Spleen (tissue), 11 donors: Measurements from ENCODE around the gene VPS18. TPM values are rescaled to one million over a fixed set of nuclear protein-coding genes. Genes with fewer than 3 reads are reported as not detected.

Experiments used
- DNase-seq: peaks from one replicate; pipeline ENCODE4 v3.0.0-alpha.2; 2020
- H3K27ac ChIP-seq, 8 donors: fragments of 200-600 bp; sonication (generic) in 7 of 8; 1 replicate in 4 of 8; 2 replicates in 4 of 8; pipeline versions ENCODE4 v1.5.0 to v1.8.0; 2016 to 2021; ENCODE audit warnings: inconsistent platforms in 4 of 8, mild to moderate bottlenecking in 4 of 8, moderate library complexity in 1 of 8
- H3K27me3 ChIP-seq, 7 donors: fragments of 200-600 bp; sonication (generic) in 6 of 7; replicated peaks in 1 of 7; 1 replicate in 4 of 7; 2 replicates in 3 of 7; pipeline versions ENCODE4 v1.5.0 to v1.8.0; 2016 to 2021; ENCODE audit warnings: inconsistent platforms in 3 of 7, mild to moderate bottlenecking in 1 of 7
- H3K36me3 ChIP-seq, 6 donors: fragments of 200-600 bp; sonication (generic) in 5 of 6; 1 replicate in 4 of 6; 2 replicates in 2 of 6; pipeline versions ENCODE4 v1.5.0 to v1.8.0; 2016 to 2021; ENCODE audit warnings: inconsistent platforms in 2 of 6
- H3K4me1 ChIP-seq, 6 donors: fragments of 200-600 bp; sonication (generic) in 5 of 6; 1 replicate in 3 of 6; 2 replicates in 3 of 6; pipeline versions ENCODE4 v1.5.0 to v1.8.0; 2016 to 2021; ENCODE audit warnings: inconsistent platforms in 3 of 6
- H3K4me3 ChIP-seq, 8 donors: fragments of 200-600 bp; sonication (generic) in 7 of 8; 1 replicate in 4 of 8; 2 replicates in 4 of 8; pipeline versions ENCODE4 v1.5.0 to v1.8.0; 2016 to 2021; ENCODE audit warnings: inconsistent platforms in 4 of 8, mild to moderate bottlenecking in 4 of 8, moderate library complexity in 2 of 8
- H3K9me3 ChIP-seq, 8 donors: fragments of 200-600 bp; sonication (generic) in 7 of 8; 1 replicate in 4 of 8; 2 replicates in 4 of 8; pipeline versions ENCODE4 v1.5.0 to v1.8.0; 2016 to 2021; ENCODE audit warnings: inconsistent platforms in 4 of 8
- POLR2A ChIP-seq, 3 donors: fragments of 450-650 bp; IDR thresholded peaks; one replicate each; pipeline ENCODE4 v1.5.1; 2017; ENCODE audit warnings: antibody characterized with exemption in 3 of 3, mild to moderate bottlenecking in 1 of 3
- POLR2AphosphoS5 ChIP-seq, 3 donors: sonication (generic); formaldehyde crosslinking; IDR thresholded peaks; one replicate each; pipeline ENCODE4 v1.5.1; 2017; ENCODE audit warnings: antibody characterized with exemption in 3 of 3
- WGBS, 5 donors: extraction: QIAGEN DNeasy Blood & Tissue Kit in 3 of 5; methylation state at CpG; one replicate each; pipeline versions ENCODE4 v1.1.5 to v1.1.7; 2013 to 2018; 5-methylcytosine and 5-hydroxymethylcytosine counted together
- intact Hi-C: fragments of 100-400 bp; cut with DNase I; formaldehyde crosslinking; loops from one replicate; pipeline ENCODE4 v1.15.0; 2023; ENCODE audit warnings: low total_unique reads
- polyA plus RNA-seq, 3 donors: library from polyadenylated mRNA; stranded (reverse); fragments of 200-250 nt; gene quantifications; one replicate each; pipeline ENCODE4 v1.2.1, GENCODE V29; 2013
- total RNA-seq, 7 donors: library from RNA; depleted of rRNA in 3 of 7; stranded (reverse); fragments of >200 nt in 3 of 7; fragmentation: NEBNext Ultra II Directional in 4 of 7; extraction: Animal tissue kit (Norgen Biotek cat#: 25700) in 4 of 7; gene quantifications; one replicate each; pipeline versions ENCODE4 v1.1.0 to v1.2.1, GENCODE V29; 2016 to 2021
- TF ChIP-seq, protein P1 (sequence below), 11 experiments: fragments of 200-600 bp in 7 of 11; fragments of 450-650 bp in 4 of 11; sonication (generic) in 4 of 11; IDR thresholded peaks in 8 of 11; conservative IDR thresholded peaks in 3 of 11; 1 replicate in 7 of 11; 2 replicates in 4 of 11; pipeline versions ENCODE4 v1.4.0 to v1.8.0; 2016 to 2021; ENCODE audit warnings: antibody characterized with exemption in 11 of 11, inconsistent platforms in 4 of 11, mild to moderate bottlenecking in 1 of 11
- donor health status: healthy with polysubstance abuse.
- donor health status: DM: no; HTN: no; CAD: no; lungs with moderate emphysema.
- donor health status: DM: no; HTN: no; CAD: no.
- donor health status: Bipolar disorder and iron deficiency.
- donor health status: healthy.
- donor health status: DM: no; HTN: no; CAD: no.
- donor health status: DM: yes; HTN: yes; CAD: no.

VPS18 gene
- total and polyA plus RNA-seq, 10 donors: 7.2 to 29.1 (median 22.3) TPM

DNA sequence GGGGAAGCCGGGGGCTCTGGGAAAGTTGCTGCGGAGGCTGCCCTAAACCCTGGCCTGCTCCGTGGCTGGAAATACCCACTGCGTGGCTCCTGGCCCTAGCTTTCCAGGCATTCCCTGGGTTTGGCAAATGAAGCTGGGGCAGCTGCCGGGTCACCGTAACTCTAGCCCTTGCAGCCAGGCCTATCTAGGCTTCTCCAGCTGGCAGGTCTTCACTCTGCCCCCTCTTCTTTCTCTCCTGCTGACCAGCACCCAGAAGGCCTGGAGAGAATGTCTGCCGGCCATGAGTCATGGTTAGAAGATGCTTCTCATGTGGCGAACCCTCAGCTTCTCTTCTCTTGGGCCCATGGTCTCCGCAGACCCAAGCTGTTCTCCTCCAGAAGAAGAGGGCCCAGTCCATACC, 29.3 kb downstream of the VPS18 start:
- WGBS, 5 donors: 88 to 94% (median 93%) methylated on average over 9 of the region's 9 CpGs
- H3K9me3 ChIP-seq: no peaks in the 10 kb centered on the region
- H3K27me3 ChIP-seq: peaks cover 0 to 40% (median 35%) of the 10 kb centered on the region in 7 donors
- TF ChIP-seq POLR2AphosphoS5 (IDR thresholded peaks at IDR 0.05) (no peak), POLR2A (IDR thresholded peaks at IDR 0.05) (no peak)
- TF ChIP-seq, protein P1, sequence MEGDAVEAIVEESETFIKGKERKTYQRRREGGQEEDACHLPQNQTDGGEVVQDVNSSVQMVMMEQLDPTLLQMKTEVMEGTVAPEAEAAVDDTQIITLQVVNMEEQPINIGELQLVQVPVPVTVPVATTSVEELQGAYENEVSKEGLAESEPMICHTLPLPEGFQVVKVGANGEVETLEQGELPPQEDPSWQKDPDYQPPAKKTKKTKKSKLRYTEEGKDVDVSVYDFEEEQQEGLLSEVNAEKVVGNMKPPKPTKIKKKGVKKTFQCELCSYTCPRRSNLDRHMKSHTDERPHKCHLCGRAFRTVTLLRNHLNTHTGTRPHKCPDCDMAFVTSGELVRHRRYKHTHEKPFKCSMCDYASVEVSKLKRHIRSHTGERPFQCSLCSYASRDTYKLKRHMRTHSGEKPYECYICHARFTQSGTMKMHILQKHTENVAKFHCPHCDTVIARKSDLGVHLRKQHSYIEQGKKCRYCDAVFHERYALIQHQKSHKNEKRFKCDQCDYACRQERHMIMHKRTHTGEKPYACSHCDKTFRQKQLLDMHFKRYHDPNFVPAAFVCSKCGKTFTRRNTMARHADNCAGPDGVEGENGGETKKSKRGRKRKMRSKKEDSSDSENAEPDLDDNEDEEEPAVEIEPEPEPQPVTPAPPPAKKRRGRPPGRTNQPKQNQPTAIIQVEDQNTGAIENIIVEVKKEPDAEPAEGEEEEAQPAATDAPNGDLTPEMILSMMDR (IDR thresholded peaks at IDR 0.05 in 8 of 11, conservative IDR thresholded peaks at IDR 0.05 in 3 of 11): no peak
- DNase-seq: no peak
- no peak overlapping the region for H3K4me3 ChIP-seq
- intact Hi-C loops: no loop called here
- H3K36me3 ChIP-seq: no peaks in the 10 kb centered on the region
- H3K27ac ChIP-seq: no peak overlapping the region
- H3K4me1 ChIP-seq: peaks cover 23 to 40% (median 37%) of the 10 kb centered on the region in 6 donors

DNA sequence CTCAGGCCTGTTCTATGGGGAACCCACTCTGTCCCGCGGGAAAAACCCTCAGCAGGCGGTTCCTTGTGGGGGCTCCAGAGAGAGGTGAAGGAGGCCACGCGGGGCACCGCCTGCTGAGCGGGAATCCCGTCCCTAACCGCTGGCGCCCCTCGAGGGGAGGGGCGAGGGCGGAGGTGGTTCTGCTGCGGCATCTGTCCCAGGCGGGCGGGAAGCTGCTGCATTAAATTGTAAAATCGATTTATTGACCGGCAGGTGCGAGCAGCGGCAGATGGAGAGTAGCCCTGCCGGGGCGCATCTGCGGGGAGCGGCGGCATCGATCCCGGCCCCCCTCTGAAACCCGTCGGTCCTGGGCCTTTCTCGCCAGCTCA, 31.2 kb downstream of the VPS18 start:
- H3K27ac ChIP-seq: no peak overlapping the region
- H3K4me3 ChIP-seq: peak overlapping the region in 2 of 8 donors; percentile 34 to 64
- H3K27me3 ChIP-seq: peaks cover 0 to 59% (median 53%) of the 10 kb centered on the region in 7 donors
- no peaks in the 10 kb centered on the region for H3K9me3 ChIP-seq
- TF ChIP-seq POLR2A (IDR thresholded peaks at IDR 0.05) (no peak), POLR2AphosphoS5 (IDR thresholded peaks at IDR 0.05) (no peak)
- TF ChIP-seq, protein P1 (IDR thresholded peaks at IDR 0.05 in 8 of 11, conservative IDR thresholded peaks at IDR 0.05 in 3 of 11): no peak
- DNase-seq: no peak
- WGBS, 5 donors: 17 to 38% (median 25%) methylated on average over 24 to 30 of the region's 30 CpGs
- H3K36me3 ChIP-seq: no peaks in the 10 kb centered on the region
- intact Hi-C loops: no loop called here
- peaks cover 42 to 53% (median 51%) of the 10 kb centered on the region in 6 donors for H3K4me1 ChIP-seq

DNA sequence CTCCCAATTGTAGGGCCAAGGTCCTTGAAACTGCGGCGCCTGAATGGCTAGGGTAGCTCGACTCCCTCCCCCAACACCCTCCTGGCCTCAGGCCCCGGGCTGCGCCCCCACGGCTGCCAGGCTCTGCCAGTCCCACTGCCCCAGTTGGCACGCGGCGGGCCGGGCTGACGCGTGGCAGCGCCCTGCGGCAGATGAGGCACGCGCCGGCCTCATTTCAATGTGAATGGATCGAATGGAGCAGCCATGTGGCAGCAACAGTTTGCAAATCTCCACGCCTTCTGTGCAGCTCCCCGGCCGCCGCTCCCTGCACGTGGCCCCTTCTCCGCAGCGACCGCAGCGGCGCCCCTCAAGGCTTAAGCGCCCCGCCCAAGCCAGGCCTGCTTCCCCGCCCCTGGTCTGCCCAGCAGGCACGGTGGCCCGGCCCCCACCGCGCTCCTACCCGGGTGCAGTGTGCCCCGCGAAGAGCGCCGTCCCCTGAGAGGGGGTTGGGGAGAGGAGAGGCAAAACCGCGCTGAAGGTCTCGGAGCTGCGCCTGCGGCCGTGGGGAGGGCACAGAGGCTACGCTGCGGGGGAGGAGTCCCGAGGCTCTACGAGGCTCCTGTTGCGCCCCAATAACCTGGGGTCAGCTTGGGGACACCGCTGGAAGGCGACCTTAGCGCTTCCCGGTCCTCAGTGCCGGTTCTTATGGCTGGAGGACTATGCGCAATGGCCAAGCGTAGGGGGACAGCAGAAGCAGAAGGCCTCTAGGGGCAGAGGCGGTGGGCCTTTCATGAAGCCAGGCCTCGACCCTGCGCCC, 31.8 kb downstream of the VPS18 start:
- Histone ChIP-seq H3K9me3 (no peaks in the 10 kb centered on the region), H3K27ac (no peak overlapping the region), H3K36me3 (no peaks in the 10 kb centered on the region), H3K4me1 (peaks cover 43 to 58% (median 57%) of the 10 kb centered on the region in 6 donors), H3K27me3 (peaks cover 0 to 65% (median 58%) of the 10 kb centered on the region in 7 donors), H3K4me3 (peak overlapping the region in 7 of 8 donors; percentile 1 to 64 (median 29))
- TF ChIP-seq POLR2A (IDR thresholded peaks at IDR 0.05) (no peak), POLR2AphosphoS5 (IDR thresholded peaks at IDR 0.05) (peak in 1 of 3 donors; percentile 32)
- DNase-seq: peak; percentile 72
- intact Hi-C loops: no loop called here
- WGBS, 5 donors: 6 to 25% (median 9%) methylated on average over 13 to 61 of the region's 61 CpGs

DNA sequence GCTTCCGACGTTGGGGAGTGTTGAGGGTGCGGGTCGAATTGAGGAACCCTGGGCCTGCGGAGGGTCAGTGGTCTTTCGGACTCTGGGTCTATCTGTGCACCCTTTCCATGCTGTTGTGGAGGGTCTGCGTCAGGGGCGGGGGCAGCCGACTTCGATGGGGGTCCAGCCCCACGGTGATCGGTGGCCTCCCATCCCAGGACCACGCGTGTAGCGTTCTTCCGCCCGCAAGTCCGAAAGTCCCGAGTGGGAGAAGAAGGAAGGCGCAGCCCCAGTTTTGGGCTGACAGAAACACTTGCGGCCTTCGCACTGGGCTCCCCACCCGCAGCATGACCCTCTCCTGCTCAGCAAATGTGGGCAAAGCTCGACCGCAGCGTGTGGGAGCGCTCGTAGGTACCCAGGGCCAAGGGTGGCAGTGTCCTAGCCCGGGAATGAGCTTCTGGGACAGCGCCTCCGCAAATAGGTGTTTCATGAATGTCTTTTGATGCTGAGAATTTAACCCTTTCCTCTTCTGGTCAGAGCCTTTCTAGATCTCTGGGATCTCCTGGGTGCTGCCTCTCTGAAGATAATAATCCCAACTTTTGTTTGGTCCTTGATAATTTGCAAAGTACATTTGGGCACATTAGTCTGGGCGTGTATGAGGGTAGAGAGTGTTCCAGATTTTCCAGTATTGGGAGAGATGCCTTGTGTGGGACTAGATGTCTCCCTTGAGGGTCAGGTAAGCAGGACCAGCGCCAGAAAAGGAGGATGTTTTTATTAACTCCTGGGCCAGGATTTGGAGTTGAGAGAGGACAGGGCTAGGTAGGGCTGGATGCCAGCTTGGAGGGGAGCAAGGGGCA, 32.6 kb downstream of the VPS18 start:
- TF ChIP-seq, protein P1 (IDR thresholded peaks at IDR 0.05 in 8 of 11, conservative IDR thresholded peaks at IDR 0.05 in 3 of 11): no peak
- TF ChIP-seq POLR2AphosphoS5 (IDR thresholded peaks at IDR 0.05) (no peak), POLR2A (IDR thresholded peaks at IDR 0.05) (no peak)
- Histone ChIP-seq H3K36me3 (no peaks in the 10 kb centered on the region), H3K9me3 (no peaks in the 10 kb centered on the region), H3K4me3 (peak overlapping the region in 4 of 8 donors; percentile 29 to 87 (median 42)), H3K27ac (no peak overlapping the region), H3K27me3 (peaks cover 0 to 73% (median 61%) of the 10 kb centered on the region in 7 donors), H3K4me1 (peaks cover 46 to 67% (median 62%) of the 10 kb centered on the region in 6 donors)
- peak; percentile 60 for DNase-seq
- intact Hi-C loops: no loop called here
- 25 to 52% (median 37%) methylated on average over 32 to 33 of the region's 33 CpGs for WGBS, 5 donors
